GM18867 (cell line): Measurements from ENCODE around the gene EIF3CL.
"Not testable (repeated sequence)": the region's sequence is repeated elsewhere in the genome, so short reads cannot be mapped to it uniquely, and the experiment has no call there.

Experiments used
- ATAC-seq: cut with Tn5 transposase; IDR thresholded peaks from one replicate; pipeline ENCODE4 v1.9.1; 2021; ENCODE audit warnings: mild to moderate bottlenecking, moderate library complexity; ENCODE audit not compliant: unreplicated experiment

Gene EIF3CL

DNA sequence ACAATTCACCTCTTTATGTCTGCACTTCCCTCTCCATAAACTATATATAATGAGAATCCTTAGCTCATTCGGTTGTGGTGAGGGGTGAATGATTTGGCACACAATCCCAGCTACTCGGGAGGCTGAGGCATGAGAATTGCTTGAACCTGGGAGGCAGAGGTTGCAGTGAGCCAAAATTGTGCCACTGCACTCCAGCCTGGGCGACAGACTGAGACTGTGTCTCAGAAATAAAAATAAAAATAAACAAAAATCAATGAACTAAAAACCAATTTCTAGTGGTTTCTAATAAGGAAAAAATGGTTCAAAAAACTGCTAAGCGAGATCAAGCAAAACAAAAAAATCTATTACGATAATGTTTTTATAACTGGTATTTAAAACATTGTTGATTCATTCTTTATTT is 40.2 kb downstream of the EIF3CL start, which contains the start of gene NPIPB6:
TSS of gene NPIPB6 (minus strand) at position 101 of the 400 bp plus-strand sequence. CDS start 686 bp downstream, outside the sequence.
- not testable (repeated sequence) for ATAC-seq

GRCh38 chr16:28362600-28362999 is 41.0 kb downstream of the EIF3CL start:
- not testable (repeated sequence) for ATAC-seq

DNA sequence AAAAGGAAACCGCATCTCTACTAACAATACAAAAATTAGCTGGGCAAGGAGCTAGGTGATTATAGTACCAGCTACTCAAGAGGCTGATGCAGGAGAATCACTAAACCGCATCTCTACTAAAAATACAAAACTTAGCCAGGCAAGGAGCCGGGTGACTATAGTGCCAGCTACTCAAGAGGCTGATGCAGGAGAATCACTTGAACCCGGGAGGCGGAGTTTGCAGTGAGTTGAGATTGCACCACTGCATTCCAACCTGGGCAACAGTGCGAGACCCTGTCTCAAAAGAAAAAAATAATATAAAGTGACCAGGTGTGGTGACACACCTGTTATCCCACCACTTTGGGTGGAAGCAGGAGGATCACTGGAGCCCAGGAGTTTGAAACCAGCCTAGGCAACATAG is 65.4 kb downstream of the EIF3CL start:
- ATAC-seq, result not testable (repeated sequence)

DNA sequence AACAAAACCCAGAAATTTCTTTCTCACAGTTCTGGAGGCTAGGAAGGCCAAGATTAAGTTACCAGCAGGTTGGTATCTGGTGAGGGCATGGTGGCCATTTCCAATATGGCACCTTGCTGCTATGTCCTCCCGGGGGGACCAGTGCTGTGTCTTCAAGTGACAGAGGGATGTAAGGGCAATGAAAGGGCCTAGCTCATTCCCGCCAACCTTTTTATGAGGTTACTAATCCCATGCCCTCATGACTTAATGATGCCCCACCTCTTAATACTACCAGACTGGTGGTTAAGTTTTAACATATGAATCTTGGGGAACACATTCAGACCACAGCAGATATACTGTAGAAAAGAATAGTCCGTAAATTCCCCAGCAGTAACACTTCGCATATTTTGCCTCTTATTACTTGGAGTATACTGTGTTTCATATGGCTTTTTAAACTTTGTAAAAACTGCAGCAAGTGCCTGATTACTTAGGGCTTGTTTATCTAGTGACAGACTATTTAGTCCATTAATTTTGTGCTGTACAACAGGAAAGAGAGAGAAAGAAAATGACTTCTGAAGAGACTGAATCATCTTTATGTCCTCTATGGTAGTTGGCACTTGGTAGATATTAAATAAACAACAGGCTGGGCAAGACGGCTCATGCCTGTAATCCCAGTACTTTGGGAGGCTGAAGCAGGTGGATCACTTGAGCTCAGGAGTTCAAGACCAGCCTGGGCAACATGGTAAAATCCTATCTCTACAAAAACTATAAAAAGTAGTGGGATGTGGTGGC is 66.5 kb downstream of the EIF3CL start:
- not testable (repeated sequence) for ATAC-seq

DNA sequence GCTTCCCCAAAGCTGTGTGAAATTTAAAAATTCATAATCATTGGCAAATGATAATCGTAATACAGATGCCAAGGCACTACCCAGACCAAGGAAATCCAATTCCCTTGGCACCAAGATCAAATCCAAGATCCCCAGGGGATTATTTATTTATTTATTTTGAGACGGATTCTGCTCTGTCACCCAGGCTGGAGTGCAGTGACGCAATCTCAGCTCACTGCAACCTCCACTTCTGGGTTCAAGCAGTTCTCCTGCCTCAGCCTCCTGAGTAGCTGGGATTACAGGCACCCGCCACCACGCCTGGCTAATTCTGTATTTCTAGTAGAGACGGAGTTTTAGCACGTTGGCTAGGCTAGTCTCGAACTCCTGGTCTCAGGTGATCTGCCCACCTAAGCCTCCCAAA is 68.0 kb downstream of the EIF3CL start:
- not testable (repeated sequence) for ATAC-seq

DNA sequence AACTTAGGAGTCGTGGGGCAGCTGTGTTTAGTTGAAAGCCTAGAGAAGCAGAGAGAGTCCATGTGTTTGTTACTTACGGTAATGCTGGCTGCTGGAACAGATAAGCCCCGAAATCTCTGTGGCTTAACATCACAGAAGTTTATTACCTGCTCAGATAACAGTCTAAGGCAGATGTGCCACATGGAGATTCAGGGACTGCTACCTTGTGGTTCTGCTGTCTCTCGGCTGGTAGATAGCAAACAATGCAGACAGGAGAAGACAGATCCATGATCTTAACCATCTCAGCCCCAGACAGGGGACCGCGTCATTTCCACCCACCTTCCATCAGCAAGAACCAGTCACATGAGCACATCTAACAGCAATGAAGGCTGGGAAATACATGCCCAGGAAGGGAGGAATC is 71.0 kb downstream of the EIF3CL start:
- not testable (repeated sequence) for ATAC-seq

GRCh38 chr16:28330981-28331380 is 72.7 kb downstream of the EIF3CL start:
- ATAC-seq, result not testable (repeated sequence)

DNA sequence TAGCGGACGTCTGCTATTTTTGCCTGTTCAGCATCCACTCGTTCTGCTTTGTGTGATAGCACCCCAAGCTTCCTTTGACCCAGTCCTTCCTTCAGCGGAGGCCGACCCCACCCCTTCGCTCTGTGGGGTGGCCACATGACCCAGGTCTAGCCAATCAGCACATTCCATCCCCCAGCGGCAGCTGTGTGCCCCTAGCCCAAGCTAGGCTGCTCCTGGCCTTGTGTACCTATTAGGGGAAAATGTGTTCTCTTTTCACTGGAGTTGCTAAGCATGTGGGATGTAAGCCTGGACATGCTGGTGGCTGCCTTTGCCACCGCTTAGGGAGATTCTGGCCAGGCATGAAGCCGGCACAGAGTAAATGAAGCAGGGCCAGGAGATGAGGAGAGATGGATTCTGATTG is 73.4 kb downstream of the EIF3CL start:
- not testable (repeated sequence) for ATAC-seq
